Nephron progenitor cell (in vitro differentiated cells): ENCODE measurements around the gene TTF2.

Experiments used
- DNase-seq: peaks from one replicate; pipeline ENCODE4 v3.0.0; 2021
- H3K27ac Mint-ChIP-seq: 2 replicates; pipeline ENCODE4 v1.8.0; 2021; ENCODE audit warnings: mild to moderate bottlenecking, moderate library complexity, mixed read lengths
- H3K27me3 Mint-ChIP-seq: 2 replicates; pipeline ENCODE4 v1.8.0; 2021; ENCODE audit warnings: mild to moderate bottlenecking, low read depth, mixed read lengths; ENCODE audit not compliant: poor library complexity
- H3K36me3 Mint-ChIP-seq: 2 replicates; pipeline ENCODE4 v1.8.0; 2021; ENCODE audit warnings: low read depth, mixed read lengths
- H3K4me1 Mint-ChIP-seq: 2 replicates; pipeline ENCODE4 v1.8.0; 2021; ENCODE audit warnings: mixed read lengths
- H3K4me3 Mint-ChIP-seq: 2 replicates; pipeline ENCODE4 v1.8.0; 2021; ENCODE audit warnings: mild to moderate bottlenecking, moderate library complexity, mixed read lengths
- H3K9me3 Mint-ChIP-seq: 2 replicates; pipeline ENCODE4 v1.8.0; 2021; ENCODE audit warnings: mild to moderate bottlenecking, moderate library complexity, mixed read lengths
- TF ChIP-seq, protein P1 (sequence below): fragments of 200-600 bp; sonication (generic); IDR thresholded peaks from 2 replicates; pipeline ENCODE4 v1.5.0; 2021; ENCODE audit warnings: antibody characterized with exemption

TTF2 gene

DNA sequence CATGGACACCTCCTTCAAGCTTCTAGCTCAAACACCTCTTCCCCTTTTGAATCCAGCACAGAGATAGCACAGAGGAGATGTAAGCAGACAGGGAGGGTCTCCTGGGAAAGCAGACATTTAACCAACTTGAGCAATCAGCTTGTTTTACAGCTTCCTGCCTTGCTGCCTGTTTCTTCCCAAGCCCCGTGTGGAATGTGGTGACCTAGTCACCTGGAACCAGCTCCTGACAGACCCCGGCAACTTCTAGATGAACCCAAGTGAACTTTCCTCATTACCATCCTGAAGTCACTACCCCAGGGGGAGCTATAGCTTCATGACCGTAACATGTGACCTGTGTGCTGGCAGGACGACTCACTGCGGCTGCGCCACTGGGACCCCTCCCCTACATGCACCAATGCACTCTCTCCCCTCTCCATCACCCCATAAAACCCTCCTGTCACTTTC is 24.1 kb upstream of the TTF2 start:
- Mint-ChIP-seq H3K36me3 (peaks cover 7% of the 10 kb centered on the region), H3K9me3 (no peaks in the 10 kb centered on the region), H3K4me1 (peaks cover 77% of the 10 kb centered on the region), H3K4me3 (no peak overlapping the region), H3K27ac (peak overlapping the region; percentile 98), H3K27me3 (peaks cover 6% of the 10 kb centered on the region)
- DNase-seq, result peak; percentile 86
- TF ChIP-seq, protein P1, sequence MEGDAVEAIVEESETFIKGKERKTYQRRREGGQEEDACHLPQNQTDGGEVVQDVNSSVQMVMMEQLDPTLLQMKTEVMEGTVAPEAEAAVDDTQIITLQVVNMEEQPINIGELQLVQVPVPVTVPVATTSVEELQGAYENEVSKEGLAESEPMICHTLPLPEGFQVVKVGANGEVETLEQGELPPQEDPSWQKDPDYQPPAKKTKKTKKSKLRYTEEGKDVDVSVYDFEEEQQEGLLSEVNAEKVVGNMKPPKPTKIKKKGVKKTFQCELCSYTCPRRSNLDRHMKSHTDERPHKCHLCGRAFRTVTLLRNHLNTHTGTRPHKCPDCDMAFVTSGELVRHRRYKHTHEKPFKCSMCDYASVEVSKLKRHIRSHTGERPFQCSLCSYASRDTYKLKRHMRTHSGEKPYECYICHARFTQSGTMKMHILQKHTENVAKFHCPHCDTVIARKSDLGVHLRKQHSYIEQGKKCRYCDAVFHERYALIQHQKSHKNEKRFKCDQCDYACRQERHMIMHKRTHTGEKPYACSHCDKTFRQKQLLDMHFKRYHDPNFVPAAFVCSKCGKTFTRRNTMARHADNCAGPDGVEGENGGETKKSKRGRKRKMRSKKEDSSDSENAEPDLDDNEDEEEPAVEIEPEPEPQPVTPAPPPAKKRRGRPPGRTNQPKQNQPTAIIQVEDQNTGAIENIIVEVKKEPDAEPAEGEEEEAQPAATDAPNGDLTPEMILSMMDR, result peak; percentile 7

GRCh38 chr1:117037802-117038201 is 22.3 kb upstream of the TTF2 start:
- Mint-ChIP-seq H3K4me3 (no peak overlapping the region), H3K27ac (no peak overlapping the region), H3K27me3 (peaks cover 6% of the 10 kb centered on the region), H3K4me1 (peaks cover 62% of the 10 kb centered on the region), H3K36me3 (peaks cover 14% of the 10 kb centered on the region), H3K9me3 (peaks cover 5% of the 10 kb centered on the region)
- DNase-seq, result no peak
- TF ChIP-seq, protein P1, result no peak

DNA sequence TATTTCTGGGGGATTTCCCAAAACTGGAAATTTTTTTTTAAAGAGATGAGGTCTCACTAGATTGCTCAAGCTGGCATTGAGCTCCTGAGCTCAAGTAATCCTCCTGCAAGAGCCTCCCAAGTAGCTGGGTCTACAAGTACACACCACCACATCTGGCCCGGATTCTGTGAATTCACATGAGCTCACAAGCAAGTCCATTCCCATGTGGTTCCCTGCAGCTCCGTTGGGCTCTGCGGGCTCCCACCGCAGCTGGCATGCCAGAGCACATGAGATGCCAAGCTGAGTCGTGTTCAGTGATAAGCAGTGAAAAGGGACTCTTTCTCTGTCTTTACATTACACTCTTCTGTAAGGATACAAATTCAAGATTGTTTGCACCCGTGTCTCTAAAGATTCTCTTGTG is 21.9 kb upstream of the TTF2 start:
- Mint-ChIP-seq H3K9me3 (peaks cover 9% of the 10 kb centered on the region), H3K4me1 (peaks cover 58% of the 10 kb centered on the region), H3K27ac (no peak overlapping the region), H3K27me3 (peaks cover 6% of the 10 kb centered on the region), H3K36me3 (peaks cover 18% of the 10 kb centered on the region), H3K4me3 (no peak overlapping the region)
- no peak for DNase-seq
- TF ChIP-seq, protein P1, result no peak

- DNase-seq, result no peak
- H3K27ac Mint-ChIP-seq, result no peak overlapping the region
Observed at GRCh38 chr1:117044217-117044616, 15.9 kb upstream of the TTF2 start.

DNA sequence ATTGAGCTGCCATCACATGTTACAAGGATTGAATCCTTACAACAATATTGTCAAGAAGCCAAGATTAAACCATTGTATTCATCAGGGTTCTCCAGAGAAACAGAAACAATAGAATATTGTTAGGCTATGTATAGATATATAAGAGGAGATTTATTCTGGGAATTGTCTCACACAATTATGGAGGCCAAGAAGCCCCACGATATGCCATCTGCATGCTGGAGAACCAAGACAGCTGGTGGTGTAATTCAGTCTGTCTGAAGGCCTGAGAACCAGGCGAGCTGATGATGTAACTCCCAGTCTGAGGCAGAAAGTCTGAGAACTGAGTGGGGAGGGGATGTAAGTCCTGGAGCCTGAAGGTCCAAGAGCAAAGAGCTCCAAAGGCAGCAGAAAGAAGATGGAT is 14.5 kb upstream of the TTF2 start:
- peak overlapping the region; percentile 74 for H3K27ac Mint-ChIP-seq
- no peak overlapping the region for H3K4me3 Mint-ChIP-seq
- TF ChIP-seq, protein P1, result no peak
- peaks cover 20% of the 10 kb centered on the region for H3K36me3 Mint-ChIP-seq
- peaks cover 36% of the 10 kb centered on the region for H3K4me1 Mint-ChIP-seq
- DNase-seq, result no peak
- H3K27me3 Mint-ChIP-seq, result peaks cover 2% of the 10 kb centered on the region
- peaks cover 20% of the 10 kb centered on the region for H3K9me3 Mint-ChIP-seq

More at GRCh38 chr1:117044217-117044616, 15.9 kb upstream of the TTF2 start:
- H3K36me3 Mint-ChIP-seq, result peaks cover 20% of the 10 kb centered on the region
- no peak overlapping the region for H3K4me3 Mint-ChIP-seq
- TF ChIP-seq, protein P1, result no peak
- no peaks in the 10 kb centered on the region for H3K27me3 Mint-ChIP-seq
- peaks cover 20% of the 10 kb centered on the region for H3K9me3 Mint-ChIP-seq
- peaks cover 34% of the 10 kb centered on the region for H3K4me1 Mint-ChIP-seq

DNA sequence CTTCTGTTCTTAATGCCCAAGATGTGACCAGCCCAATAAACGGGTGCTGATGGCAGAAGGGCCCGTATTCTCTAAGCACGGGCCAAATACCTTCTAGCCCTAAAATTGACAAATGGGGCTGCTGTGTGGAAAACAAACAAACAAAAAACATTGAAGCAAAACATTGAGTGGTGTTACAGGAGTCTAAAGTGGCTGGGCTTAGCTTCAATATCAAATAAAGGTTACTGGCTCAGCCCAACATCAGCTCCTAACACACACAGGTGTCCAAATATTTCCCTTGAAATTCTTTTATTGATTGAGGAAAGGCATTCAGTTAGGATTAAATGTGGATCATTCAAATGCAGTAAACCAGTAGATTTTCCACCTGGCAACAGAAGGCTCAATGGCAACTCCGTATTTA is 13.3 kb upstream of the TTF2 start:
- DNase-seq, result no peak
- no peak overlapping the region for H3K27ac Mint-ChIP-seq
- peaks cover 3% of the 10 kb centered on the region for H3K27me3 Mint-ChIP-seq
- H3K36me3 Mint-ChIP-seq, result peaks cover 14% of the 10 kb centered on the region
- TF ChIP-seq, protein P1, result no peak
- no peak overlapping the region for H3K4me3 Mint-ChIP-seq
- H3K4me1 Mint-ChIP-seq, result peaks cover 44% of the 10 kb centered on the region
- peaks cover 15% of the 10 kb centered on the region for H3K9me3 Mint-ChIP-seq
